ENCODE measurements around the gene CCPG1. TPM values are rescaled to one million over a fixed set of nuclear protein-coding genes. Genes with fewer than 3 reads are reported as not detected.
A peak's percentile ranks its signal among the peaks of the same experiment; 100 is the strongest.

CCPG1 gene
- total RNA-seq, 1 donor from 2014 or later, result 102 TPM

GRCh38 chr15:55320238-55320550 is 88.0 kb downstream of the CCPG1 start:
- TF ChIP-seq, protein P1, sequence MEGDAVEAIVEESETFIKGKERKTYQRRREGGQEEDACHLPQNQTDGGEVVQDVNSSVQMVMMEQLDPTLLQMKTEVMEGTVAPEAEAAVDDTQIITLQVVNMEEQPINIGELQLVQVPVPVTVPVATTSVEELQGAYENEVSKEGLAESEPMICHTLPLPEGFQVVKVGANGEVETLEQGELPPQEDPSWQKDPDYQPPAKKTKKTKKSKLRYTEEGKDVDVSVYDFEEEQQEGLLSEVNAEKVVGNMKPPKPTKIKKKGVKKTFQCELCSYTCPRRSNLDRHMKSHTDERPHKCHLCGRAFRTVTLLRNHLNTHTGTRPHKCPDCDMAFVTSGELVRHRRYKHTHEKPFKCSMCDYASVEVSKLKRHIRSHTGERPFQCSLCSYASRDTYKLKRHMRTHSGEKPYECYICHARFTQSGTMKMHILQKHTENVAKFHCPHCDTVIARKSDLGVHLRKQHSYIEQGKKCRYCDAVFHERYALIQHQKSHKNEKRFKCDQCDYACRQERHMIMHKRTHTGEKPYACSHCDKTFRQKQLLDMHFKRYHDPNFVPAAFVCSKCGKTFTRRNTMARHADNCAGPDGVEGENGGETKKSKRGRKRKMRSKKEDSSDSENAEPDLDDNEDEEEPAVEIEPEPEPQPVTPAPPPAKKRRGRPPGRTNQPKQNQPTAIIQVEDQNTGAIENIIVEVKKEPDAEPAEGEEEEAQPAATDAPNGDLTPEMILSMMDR (IDR thresholded peaks at IDR 0.05; ENCODE audit: insufficient read depth, low read length, severe bottlenecking), result no peak
- no peak overlapping the region for H3K4me3 ChIP-seq (ENCODE audit: low read depth, low read length)
- H3K36me3 ChIP-seq (ENCODE audit: control insufficient read depth, insufficient read depth, low read length), result no peaks in the 10 kb centered on the region
- no peak for FAIRE-seq
- no peak for DNase-seq (ENCODE audit: low read depth)
- no peaks in the 10 kb centered on the region for H3K27me3 ChIP-seq (ENCODE audit: control insufficient read depth, insufficient read depth, low read length)

GRCh38 chr15:55319537-55320237 is 88.5 kb downstream of the CCPG1 start:
- TF ChIP-seq, protein P1 (IDR thresholded peaks at IDR 0.05; ENCODE audit: insufficient read depth, low read length, severe bottlenecking), result no peak
- DNase-seq (ENCODE audit: low read depth) (peak; percentile 30), FAIRE-seq (no peak)
- Histone ChIP-seq H3K27me3 (ENCODE audit: control insufficient read depth, insufficient read depth, low read length) (no peaks in the 10 kb centered on the region), H3K36me3 (ENCODE audit: control insufficient read depth, insufficient read depth, low read length) (no peaks in the 10 kb centered on the region), H3K4me3 (ENCODE audit: low read depth, low read length) (peak overlapping the region; percentile 80)

DNA sequence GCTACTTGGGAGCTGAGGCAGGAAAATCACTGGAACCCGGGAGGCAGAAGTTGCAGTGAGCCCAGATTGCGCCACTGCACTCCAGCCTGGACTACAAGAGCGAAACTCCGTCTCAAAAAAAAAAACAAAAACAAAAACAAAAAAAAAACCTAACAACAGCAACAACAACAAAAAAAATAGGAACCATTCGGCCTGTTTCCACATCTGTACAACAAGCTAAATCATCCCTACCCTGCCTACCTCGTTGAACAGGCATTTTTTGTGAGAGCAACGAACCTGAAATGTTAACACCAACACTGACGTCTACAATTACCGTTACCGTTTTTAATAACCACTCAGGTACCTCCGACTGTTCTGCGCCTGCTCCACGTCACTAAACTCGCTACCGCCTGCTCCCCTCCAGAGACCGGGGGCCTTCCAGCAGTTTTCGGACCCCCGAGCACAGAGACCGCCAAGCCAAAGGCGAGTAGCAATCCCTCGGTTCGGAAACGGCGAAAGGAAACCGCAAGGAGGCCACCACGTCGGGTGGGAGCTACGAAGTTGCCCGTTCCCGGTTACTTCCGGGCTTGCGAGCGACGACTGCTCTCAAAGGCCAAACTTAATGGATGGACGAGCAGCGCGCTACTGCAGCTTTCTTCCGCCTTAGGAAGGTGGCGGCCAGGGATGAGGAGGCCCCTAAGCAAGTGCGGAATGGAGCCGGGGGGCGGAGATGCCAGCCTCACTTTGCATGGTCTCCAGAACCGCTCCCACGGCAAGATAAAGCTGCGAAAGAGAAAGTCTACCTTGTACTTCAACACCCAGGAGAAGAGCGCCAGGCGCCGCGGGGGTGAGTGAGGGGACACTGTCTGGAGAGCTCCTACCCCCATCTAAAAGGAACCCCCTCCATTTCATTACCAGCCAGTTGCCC is 89.3 kb downstream of the CCPG1 start, which contains the start of the genes PIGB and PIGBOS1:
Gene PIGB, plus strand, starts transcription at position 635 of the 907 bp plus-strand sequence. Its CDS starts 29 bp downstream, at position 664.
Gene PIGBOS1, minus strand, starts transcription at position 536 of the 907 bp plus-strand sequence. CDS start 1,331 bp downstream, outside the sequence.
- TF ChIP-seq, protein P1 (IDR thresholded peaks at IDR 0.05; ENCODE audit: insufficient read depth, low read length, severe bottlenecking), result no peak
- DNase-seq (ENCODE audit: low read depth) (peak; percentile 76), FAIRE-seq (no peak)
- peak within 1 kb of the TSS; percentile 80 for H3K4me3 ChIP-seq (ENCODE audit: low read depth, low read length)
- no peaks in the 10 kb centered on the region for H3K27me3 ChIP-seq (ENCODE audit: control insufficient read depth, insufficient read depth, low read length)
- H3K36me3 ChIP-seq (ENCODE audit: control insufficient read depth, insufficient read depth, low read length), result no peaks in the 10 kb centered on the region

Other genes with a start within 250 kb of the CCPG1 start
- gene RSL24D1, start 211.4 kb downstream of the CCPG1 start, total RNA-seq, result 155 and 174 TPM in 2 replicates
- gene RAB27A, start 118.5 kb downstream of the CCPG1 start, total RNA-seq, result 7.9 and 22.9 TPM in 2 replicates
- 5.8 and 8.7 TPM in 2 replicates for gene PIGBOS1, start 89.2 kb downstream of the CCPG1 start, total RNA-seq
- gene PIGB, start 89.1 kb downstream of the CCPG1 start, total RNA-seq, result 6.3 and 8.4 TPM in 2 replicates
- gene PIERCE2, start 136 bp upstream of the CCPG1 start, total RNA-seq, result 1.8 and 2.9 TPM in 2 replicates
- gene DNAAF4, start 99.9 kb upstream of the CCPG1 start, total RNA-seq, result 0.38 and 0.53 TPM in 2 replicates
- 1.1 and 1.3 TPM in 2 replicates for gene PYGO1, start 180.0 kb upstream of the CCPG1 start, total RNA-seq

Measured in bronchial epithelial cell (primary cell).